ENCODE data around the gene SEMA4D.

DNA sequence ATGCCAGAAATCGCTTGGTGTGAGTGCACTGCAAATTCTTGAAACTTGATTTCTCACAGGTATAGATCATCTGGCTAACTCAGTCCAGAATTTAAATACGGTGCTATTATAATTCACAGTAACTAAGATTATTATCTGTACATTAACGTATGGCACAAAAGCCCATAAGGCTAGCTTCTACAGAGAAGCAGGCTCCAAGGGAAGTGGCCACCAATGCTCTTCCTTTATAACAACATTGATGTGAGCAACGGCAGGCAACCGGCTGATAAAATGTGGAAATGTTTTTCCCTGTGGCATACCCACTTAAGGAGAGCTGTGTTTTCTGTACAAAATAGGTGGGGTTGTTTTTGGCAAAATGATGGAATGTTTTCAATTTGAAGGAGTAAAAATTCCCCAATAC lies 35.7 kb downstream of the SEMA4D start:
- TF ChIP-seq MTF1 (CRISPR knock-in tag; IDR thresholded peaks at IDR 0.05; ENCODE audit: borderline replicate concordance) (no peak), FOXP1 (CRISPR knock-in tag; IDR thresholded peaks at IDR 0.05) (no peak), ZBTB26 (CRISPR knock-in tag; IDR thresholded peaks at IDR 0.05) (no peak), ZBTB33 (CRISPR knock-in tag; IDR thresholded peaks at IDR 0.05) (no peak)

Data from K562 (cell line).